Measurements from ENCODE around the gene PTGFR.

PTGFR gene

GRCh38 chr1:78520216-78520615 is 29.4 kb downstream of the PTGFR start:
- DNase-seq (ENCODE audit: extremely low read depth in 1 of 2, low read depth in 1 of 2): no peak

GRCh38 chr1:78520843-78521242 is 30.1 kb downstream of the PTGFR start:
- DNase-seq (ENCODE audit: extremely low read depth in 1 of 2, low read depth in 1 of 2): no peak

- no peak for DNase-seq (ENCODE audit: extremely low read depth in 1 of 2, low read depth in 1 of 2)
Observed at GRCh38 chr1:78522136-78522535, 31.4 kb downstream of the PTGFR start.

GRCh38 chr1:78526496-78526895 is 35.7 kb downstream of the PTGFR start:
- DNase-seq (ENCODE audit: extremely low read depth in 1 of 2, low read depth in 1 of 2): no peak

- no peak for DNase-seq (ENCODE audit: extremely low read depth in 1 of 2, low read depth in 1 of 2)
Observed at GRCh38 chr1:78527706-78528105, 36.9 kb downstream of the PTGFR start.

- no peak for DNase-seq (ENCODE audit: extremely low read depth in 1 of 2, low read depth in 1 of 2)
Observed at GRCh38 chr1:78533527-78533926, 42.8 kb downstream of the PTGFR start.

- DNase-seq (ENCODE audit: extremely low read depth in 1 of 2, low read depth in 1 of 2): no peak
Observed at GRCh38 chr1:78535286-78535685, 44.5 kb downstream of the PTGFR start.

GRCh38 chr1:78536427-78536826 is 45.7 kb downstream of the PTGFR start:
- DNase-seq (ENCODE audit: extremely low read depth in 1 of 2, low read depth in 1 of 2): no peak

GRCh38 chr1:78540048-78540447 is 49.3 kb downstream of the PTGFR start:
- DNase-seq (ENCODE audit: extremely low read depth in 1 of 2, low read depth in 1 of 2): no peak

- DNase-seq (ENCODE audit: extremely low read depth in 1 of 2, low read depth in 1 of 2): no peak
Observed at GRCh38 chr1:78541479-78541878, 50.7 kb downstream of the PTGFR start.

GRCh38 chr1:78543941-78544643 is 53.3 kb downstream of the PTGFR start:
- DNase-seq (ENCODE audit: extremely low read depth in 1 of 2, low read depth in 1 of 2): no peak

GRCh38 chr1:78547081-78547480 is 56.3 kb downstream of the PTGFR start:
- no peak for DNase-seq (ENCODE audit: extremely low read depth in 1 of 2, low read depth in 1 of 2)

GRCh38 chr1:78549331-78549730 is 58.6 kb downstream of the PTGFR start:
- DNase-seq (ENCODE audit: extremely low read depth in 1 of 2, low read depth in 1 of 2): no peak

GRCh38 chr1:78549891-78550290 is 59.1 kb downstream of the PTGFR start:
- DNase-seq (ENCODE audit: extremely low read depth in 1 of 2, low read depth in 1 of 2): no peak

GRCh38 chr1:78553859-78554258 is 63.1 kb downstream of the PTGFR start:
- DNase-seq (ENCODE audit: extremely low read depth in 1 of 2, low read depth in 1 of 2): no peak

GRCh38 chr1:78554840-78555239 is 64.1 kb downstream of the PTGFR start:
- DNase-seq (ENCODE audit: extremely low read depth in 1 of 2, low read depth in 1 of 2): no peak

- no peak for DNase-seq (ENCODE audit: extremely low read depth in 1 of 2, low read depth in 1 of 2)
Observed at GRCh38 chr1:78559680-78560079, 68.9 kb downstream of the PTGFR start.

- DNase-seq (ENCODE audit: extremely low read depth in 1 of 2, low read depth in 1 of 2): no peak
Observed at GRCh38 chr1:78560811-78561210, 70.0 kb downstream of the PTGFR start.

GRCh38 chr1:78561856-78562255 is 71.1 kb downstream of the PTGFR start:
- no peak for DNase-seq (ENCODE audit: extremely low read depth in 1 of 2, low read depth in 1 of 2)

GRCh38 chr1:78565393-78565792 is 74.6 kb downstream of the PTGFR start:
- DNase-seq (ENCODE audit: extremely low read depth in 1 of 2, low read depth in 1 of 2): no peak

GRCh38 chr1:78570539-78570938 is 79.8 kb downstream of the PTGFR start:
- DNase-seq (ENCODE audit: extremely low read depth in 1 of 2, low read depth in 1 of 2): no peak

- DNase-seq (ENCODE audit: extremely low read depth in 1 of 2, low read depth in 1 of 2): no peak
Observed at GRCh38 chr1:78577257-78578100, 86.7 kb downstream of the PTGFR start.

Data from activated CD8-positive, alpha-beta memory T cell treated with anti-CD3 and anti-CD28 coated beads for 1 hour (primary cell).